ENCODE results near the gene MACC1.

The MACC1 gene, protein sequence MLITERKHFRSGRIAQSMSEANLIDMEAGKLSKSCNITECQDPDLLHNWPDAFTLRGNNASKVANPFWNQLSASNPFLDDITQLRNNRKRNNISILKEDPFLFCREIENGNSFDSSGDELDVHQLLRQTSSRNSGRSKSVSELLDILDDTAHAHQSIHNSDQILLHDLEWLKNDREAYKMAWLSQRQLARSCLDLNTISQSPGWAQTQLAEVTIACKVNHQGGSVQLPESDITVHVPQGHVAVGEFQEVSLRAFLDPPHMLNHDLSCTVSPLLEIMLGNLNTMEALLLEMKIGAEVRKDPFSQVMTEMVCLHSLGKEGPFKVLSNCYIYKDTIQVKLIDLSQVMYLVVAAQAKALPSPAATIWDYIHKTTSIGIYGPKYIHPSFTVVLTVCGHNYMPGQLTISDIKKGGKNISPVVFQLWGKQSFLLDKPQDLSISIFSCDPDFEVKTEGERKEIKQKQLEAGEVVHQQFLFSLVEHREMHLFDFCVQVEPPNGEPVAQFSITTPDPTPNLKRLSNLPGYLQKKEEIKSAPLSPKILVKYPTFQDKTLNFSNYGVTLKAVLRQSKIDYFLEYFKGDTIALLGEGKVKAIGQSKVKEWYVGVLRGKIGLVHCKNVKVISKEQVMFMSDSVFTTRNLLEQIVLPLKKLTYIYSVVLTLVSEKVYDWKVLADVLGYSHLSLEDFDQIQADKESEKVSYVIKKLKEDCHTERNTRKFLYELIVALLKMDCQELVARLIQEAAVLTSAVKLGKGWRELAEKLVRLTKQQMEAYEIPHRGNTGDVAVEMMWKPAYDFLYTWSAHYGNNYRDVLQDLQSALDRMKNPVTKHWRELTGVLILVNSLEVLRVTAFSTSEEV

DNA sequence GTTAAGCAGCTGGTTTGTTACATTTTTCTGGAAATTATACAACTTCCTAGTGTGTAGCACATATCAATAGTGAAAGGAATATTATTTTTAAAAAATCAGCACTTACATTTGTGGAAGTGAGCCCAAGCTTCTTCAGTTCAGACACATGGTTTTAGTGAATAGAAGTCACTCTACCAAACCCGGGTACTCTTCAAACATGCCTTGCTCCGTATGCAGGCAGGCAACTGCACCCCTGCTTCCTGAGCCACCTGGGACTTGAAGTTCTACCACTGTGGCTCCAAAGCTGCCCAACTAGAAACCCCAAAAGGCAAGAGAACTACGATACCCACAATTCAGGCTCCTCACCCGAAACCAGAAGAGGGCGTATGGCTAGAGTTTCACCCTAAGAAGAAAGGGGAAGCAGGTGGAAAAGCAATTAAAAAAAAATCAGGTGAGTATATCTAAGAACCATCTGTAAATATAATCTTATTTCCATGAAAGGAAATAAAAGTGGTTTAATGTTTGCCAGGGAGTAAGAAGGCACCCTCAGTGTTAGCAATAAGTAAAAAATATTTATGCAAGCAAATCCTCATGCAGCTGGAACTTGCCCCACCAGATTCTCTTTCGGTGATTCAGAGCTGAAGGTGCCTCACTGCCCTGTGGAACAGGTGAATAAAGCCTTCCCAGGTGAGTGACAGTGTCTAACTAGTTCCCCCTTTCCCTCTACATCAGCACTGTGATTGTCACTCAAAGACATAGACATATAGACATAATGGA lies at the start of gene MACC1:
TSS of gene MACC1 (minus strand) at position 192 of the 756 bp plus-strand sequence. CDS start 55,522 bp downstream, outside the sequence.
- peak; percentile 83 for DNase-seq

DNA sequence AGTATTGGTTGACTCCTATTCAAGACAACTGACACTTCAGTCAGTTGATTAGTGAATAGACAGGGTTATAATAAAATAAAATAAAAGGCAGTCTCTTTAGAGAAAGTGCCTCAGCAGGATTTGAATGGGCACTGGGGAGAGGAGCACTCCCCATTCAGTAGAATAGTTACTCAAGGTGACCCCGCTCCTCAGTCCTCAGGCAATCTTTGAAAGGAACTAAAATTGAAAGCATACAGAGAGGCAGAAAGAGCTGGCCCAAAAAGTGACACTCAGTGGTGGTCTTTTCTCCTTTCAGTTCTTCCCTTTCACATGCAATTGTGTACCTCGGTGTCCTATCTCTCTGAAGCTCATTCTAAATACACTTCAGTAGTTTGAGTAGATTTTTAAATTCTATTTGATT lies 47.4 kb upstream of the MACC1 start:
- DNase-seq, result no peak

DNA sequence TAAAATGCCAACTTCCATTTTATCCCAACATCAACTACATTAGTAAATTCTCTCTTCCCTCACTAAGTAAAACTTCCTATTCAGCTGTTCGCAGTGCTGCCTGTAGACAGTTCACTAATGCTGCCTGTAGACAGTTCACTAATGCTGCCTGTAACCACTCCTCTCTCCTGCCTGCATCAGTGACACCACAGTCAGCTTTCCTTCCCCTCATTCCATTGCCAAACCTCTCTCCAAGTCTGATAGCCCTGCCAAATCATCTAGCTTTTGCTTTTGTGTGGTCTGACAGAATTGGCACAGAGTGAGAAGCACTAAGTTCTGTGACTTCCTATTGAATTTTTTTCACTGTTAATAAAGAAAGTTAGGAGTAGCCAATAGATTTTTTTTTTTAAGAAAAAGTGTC lies 43.0 kb upstream of the MACC1 start:
- DNase-seq, result no peak

DNA sequence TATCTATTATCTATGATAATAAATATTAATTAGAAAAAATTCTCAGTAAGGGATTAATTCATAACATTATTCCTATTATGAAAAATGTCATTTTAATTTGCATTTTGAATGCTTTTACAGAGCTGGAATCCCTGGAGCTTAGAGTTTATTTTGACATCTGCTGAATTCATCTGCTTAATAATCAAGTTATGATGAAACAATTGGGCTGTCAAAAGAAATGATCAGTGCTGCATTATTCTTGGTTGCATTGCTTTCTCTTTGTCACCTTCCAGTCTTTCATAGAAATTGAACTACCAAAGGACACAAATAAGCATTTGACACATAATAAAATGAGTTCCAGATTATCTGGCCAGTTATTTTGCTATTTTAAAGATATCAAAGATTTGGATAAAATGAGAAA lies 40.0 kb upstream of the MACC1 start:
- DNase-seq, result no peak

DNA sequence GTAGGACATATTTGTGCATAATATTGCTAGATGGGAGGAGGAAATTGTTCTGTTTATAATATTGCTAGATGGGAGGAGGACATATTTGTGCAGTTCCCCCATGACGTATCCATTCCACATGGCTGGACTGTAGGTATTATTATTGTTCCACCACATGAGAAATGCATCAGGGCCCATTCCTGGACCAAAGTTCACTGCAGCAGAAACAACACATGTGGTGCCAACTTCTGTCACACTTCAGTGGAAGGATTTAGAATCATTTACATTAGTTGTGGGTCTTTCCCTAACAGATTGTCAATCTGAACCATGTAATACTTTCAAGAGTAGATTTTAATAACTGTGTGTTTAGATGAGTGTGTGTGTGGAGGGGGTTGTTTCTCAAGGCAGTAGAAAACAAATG lies 32.7 kb upstream of the MACC1 start:
- no peak for DNase-seq

DNA sequence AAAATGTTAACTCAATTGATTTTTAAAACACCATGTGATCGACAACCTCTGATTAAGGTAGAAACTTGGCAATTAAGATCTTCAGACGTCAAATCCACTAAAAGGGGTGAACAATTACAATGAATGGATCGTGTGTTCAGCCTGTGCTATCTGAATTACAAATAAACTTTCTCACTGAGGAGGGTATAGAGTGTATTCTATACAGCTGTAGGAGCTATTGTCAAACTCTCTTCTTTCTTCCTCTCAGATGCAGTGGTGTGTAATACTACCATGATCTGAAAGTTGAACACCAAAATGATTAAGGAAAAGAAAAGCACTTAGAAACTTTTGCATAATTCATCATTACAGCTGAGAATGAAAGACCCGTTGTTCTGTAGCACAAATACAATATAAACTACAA lies 32.2 kb upstream of the MACC1 start:
- no peak for DNase-seq

DNA sequence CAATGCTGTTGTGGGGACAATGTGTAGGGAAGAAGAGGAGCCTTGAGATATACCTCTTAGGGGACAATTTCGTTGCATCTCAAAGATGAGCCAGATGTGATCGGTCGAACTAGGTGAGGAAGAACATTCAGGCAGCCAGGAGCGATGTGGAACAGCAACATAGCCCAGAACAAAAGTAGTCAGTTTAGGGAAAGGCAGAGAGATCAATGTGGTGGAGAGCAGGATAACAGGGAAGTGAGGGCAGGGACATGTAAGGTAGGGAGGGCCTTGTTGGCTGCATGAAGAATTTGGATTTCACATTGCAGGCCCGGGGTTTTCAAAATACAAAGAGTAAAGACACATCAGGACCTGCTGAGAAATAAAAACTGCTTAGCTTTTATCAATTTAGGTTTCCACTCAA lies 29.1 kb upstream of the MACC1 start:
- no peak for DNase-seq

DNA sequence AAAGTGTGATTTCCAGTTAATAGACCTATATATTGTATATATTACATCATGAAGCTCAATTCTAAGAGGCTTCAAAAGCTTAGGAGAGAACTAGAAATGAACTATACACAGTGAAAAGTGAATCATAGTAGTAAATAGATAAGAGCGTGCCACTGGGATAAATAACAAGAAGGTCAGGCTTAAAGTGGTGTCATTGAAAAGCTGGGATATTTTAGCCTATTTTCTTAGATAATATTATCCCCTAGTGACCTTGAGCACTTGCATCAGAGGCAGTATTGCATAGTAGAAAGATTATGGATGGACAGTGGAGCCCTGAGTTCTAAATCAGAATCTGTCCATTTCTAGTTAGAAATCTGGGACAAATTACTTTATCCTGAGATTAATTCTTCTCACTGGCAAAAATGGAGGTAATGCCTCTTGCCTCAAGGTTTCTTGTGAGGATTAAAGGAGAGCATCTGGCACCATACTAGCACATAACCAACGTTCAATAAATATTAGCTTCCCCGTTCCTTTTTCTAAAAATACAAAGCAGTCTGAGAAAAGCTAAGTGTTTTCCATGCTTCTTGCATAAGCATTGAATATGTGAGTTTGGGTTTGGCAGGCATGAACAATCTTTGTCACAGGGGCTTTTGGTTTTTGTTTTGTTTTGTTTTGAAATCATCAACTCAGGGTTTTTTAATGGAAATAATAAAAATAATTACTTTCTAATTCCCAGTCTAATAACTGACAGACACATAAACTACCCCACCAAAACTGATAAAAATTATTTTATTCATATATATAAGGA lies 27.3 kb upstream of the MACC1 start:
- DNase-seq, result no peak

DNA sequence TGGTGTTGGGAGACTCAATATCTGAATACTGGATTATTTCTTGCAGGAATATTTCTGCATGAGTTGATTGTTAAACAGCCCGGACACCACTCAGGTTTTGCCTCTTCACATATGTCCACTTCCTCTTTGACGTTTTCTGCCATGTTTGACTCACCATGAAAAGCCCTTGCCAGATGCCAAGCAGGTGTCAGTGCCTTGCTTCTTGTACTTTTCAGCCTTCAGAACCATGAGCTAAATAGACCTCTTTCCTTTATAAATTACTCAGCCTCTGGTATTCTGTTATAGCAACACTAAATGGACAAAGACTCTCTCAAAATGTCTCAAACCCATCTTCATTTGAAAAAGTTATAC lies 24.7 kb upstream of the MACC1 start:
- DNase-seq, result no peak

DNA sequence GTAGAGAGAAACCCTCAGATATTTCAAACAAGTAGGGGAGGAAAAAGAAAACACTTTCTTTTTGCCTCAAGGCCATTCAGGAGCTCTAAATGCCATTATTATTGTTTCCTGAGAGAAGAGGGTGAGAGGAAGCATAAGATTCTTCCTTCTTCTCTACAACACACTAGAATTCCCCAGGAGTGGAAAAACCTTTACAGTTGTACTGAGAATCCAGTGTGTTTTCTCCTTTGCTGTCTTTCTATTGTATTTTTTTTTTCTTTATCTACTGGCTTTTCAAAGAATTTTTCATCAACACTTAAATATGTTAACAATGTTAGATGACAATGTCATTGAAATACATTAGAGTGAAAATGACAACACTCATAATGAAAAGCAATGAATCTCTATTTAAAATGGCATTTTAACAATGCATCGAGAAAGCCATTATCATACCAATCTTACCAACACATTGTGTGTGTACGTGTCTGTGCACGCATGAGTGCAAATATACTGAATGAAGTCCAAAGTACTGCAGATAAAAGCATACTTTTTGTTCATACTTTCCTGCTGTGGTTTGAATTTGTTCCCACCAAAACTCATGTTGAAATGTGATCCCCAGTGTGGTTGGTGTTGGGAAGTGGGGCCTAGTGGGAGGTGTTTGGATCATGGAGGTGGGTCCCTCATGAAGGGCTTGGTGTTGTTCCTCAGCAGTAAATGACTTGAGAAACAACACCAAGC lies 24.2 kb upstream of the MACC1 start:
- no peak for DNase-seq

DNA sequence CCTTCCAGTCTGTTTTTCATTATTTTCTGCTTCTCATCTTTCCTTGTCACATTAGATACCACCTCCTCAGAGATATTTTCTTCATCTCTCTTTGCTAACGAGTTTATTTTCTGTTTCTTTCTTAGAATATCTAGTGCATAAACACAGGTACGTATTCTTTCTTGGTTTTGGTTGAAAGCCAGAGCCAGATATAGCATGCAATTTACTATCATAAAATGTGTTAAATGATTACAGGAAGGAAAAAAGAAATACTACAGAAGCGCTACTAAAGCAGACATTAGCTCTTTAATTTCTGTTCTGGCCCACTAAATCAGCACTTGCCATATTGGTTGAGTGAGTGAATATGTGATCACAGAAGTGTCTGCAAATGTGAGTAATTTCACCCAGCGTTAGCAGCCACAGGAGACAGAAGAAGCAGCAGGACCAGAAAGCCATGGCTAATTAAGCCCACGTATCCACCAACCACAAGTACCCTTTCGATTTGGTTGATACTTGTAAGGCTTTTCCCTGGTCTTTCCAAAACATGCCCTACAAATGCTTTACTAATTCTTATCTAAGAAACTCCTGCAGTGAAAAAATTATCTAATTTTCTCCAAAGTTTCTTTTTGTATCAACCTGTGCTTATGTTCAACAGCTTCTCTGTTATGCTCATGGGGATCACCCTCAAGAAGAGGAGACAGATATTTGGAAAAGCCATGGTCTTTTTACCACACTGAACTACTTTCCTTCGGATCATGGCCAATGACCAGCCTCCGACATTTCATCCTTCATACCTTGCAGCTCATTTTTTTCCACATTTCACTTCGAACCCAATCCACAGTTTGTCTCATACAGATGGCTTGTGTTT lies 23.1 kb upstream of the MACC1 start:
- DNase-seq, result no peak

DNA sequence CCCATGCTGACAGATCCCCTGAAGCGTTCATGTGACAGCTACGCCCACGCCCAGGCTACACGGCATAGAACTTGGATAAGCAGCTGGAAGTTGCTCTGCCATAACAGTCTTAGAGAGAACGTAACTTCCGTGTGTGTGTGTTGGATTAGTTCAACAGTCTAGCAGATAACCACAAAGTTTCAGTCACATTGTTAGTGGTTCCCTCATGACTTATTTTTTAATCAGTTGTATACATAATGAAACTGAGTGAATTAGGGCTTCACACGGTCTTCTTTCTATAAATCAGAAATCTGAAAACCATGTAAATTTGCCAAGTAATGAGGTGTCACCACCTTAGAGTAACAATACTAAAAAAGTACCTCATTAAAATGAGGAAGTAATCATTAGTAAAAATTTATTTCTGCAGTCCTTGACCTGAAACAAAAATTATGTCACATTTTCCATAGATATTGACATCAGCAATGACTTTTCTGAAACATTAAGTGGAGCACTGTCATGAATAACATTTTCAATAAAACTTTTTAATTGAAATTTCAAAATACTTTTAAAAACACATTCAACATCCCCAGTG lies 21.7 kb upstream of the MACC1 start:
- no peak for DNase-seq

DNA sequence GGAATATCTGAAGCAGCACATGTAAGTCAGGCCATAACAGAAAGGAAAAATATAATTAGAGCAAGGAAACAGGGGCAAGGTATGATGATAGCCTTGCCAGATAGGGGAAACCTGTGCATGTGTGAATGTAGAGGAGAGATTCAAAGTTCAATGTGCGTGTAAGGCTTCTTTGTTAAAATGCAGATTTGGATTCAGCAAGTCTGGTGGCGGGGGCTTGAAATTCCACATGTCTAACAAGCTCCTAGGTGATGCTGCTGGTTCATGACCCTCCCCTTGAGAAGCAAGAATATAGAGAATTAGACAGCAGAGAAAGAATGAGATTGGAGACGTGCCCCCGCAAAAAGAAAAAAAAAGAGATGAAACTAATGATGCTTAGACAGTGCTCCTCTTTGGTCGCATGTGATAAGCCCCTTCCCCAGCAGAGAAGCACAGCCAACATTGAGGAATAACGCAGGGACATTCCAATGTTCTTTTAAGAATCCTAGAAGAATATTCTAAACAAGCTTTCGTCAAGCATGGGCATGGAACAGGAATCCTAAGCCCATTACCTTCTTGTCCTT lies 21.1 kb upstream of the MACC1 start:
- DNase-seq, result no peak

DNA sequence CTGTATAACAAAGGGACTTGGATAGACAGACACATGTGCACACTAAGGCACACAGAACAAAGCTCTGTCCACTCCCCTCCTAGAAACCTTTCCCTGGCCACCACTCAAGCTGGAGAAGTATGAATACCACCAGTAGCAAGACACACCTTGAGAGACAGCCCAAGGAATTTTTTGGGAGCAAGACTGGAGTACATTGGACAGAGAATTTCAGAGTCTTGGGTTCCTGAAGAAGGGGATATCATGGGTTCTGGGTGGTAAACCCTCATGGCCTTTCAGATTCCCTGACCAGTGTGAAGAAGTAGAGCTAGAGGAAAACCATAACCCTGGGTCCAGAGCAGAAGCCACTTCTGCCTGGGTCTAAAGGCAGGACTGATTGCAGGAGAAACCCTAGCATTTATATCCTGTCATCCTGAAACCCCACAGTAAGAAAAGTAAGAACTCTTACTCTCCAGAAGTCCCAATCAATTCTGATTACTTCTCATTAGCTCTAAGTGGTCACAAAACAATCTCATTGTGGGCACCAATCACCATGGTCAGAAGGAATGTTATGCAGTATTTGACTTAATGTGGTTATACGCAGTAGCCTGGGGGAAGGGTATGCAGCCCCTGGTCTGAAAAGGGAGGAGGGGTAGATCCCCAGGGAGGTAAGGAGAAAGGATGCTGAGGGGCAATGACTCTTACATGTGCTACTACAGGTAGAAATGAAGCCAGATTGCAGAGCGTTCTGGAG lies 20.4 kb upstream of the MACC1 start:
- DNase-seq, result no peak

DNA sequence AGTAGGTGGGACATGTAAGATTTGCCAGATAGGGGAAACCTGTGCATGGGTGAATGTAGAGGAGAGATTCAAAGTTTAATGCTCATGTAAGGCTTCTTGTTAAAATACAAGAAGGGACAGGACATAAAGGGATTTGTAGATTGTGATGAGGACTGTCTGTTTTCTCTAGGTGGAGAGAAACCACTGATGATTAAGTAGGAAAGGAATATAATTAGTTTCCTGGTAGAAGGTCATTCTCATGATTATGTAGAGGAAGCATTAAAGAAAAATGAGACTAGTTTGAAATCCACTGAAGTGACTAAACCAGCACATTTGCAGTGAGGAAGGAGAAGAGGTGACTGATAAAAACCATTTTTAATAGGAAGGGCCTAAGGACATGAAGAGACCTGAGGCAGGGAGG lies 19.6 kb upstream of the MACC1 start:
- DNase-seq, result no peak

DNA sequence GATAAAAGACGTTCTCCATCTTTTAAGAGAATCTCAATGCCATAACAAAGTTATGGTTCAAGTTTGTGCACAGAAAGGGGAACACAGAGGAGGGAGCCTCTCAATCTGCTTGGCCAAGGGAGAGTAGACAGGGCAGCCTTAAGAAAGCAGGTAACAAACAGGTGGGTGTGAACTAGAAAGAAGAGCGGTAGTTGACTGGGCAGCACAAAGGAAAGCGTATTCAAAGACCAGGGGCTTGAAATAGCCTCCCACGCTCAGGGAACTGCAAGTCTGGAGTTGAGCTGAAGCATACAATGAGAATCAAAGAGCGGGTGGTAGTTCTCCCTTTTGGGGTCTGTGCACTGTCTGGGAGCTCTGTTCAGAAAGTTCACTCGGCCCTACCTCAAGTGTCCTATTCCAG lies 18.9 kb upstream of the MACC1 start:
- no peak for DNase-seq

DNA sequence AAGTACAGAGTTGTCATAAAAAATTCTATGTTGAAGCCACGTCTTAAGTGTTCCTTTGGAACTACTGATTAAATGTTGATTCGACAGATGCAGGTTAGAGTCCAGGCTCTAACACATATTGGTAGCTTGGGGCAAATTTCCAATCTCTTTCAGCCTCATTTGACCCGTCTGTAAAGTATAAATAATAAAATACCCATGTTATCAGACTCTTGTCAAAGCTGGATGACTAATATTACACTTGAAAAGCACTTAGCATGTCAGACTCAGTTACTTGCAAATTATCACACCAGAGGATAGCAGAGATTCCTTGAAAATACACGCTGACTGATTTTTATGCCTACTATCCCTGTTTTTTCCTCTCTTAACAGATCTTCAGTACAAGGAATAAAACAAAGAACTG lies 18.1 kb upstream of the MACC1 start:
- DNase-seq, result no peak

DNA sequence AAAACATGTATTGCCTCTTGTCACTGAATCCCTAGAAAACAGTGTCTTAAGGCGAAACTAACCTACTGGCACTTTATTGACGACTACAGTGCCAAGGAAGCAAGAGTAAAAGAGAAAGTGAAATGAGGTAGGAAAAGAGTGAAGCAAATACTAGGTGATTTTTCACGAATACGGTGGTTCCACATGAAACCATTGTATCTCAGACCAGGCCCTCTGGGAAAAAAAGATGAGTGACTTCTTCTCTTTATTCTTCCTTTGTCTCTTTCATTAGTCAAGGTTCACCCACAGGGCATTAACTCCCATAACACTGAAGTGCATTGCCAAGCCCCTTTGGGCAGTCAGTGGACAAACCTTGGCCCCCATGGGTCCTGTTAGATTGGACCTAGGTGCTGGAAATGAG lies 16.2 kb upstream of the MACC1 start:
- no peak for DNase-seq

DNA sequence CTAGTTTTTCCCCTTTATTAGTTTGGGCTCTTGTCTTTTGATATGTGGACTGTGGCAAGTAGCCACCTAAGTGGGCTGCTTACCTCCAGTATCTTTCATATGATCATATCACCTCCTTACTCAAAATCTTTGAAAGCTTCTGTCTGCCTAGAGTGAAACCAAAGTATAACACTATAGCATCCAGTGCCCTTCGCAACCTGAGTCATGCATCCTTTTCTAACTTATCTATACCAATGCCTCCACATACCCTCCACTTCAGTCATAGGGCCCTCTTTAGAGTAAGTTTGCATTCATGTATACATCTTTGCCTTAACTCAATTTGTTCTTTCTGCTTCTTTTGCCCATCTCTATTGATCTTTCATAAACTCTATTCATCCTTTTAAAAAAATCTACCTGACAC lies 15.7 kb upstream of the MACC1 start:
- no peak for DNase-seq
